Calu3 (cell line): ENCODE measurements around the gene RAB7B. TPM values are rescaled to one million over a fixed set of nuclear protein-coding genes. Genes with fewer than 3 reads are reported as not detected.

Experiments
- BruUV-seq: library from RNA; stranded (reverse); fragments of 400-500 nt; replicated peaks from 2 replicates; lab custom pipeline; 2021; lab: Mats Ljungman, UMichigan
- CTCF ChIA-PET: fragments of 300-600 bp; sonication (Branson Sonifier 250); formaldehyde crosslinking; loops from one replicate; lab custom pipeline; 2022; ENCODE audit warnings: antibody characterized with exemption; lab: Charles Lee
- DNase-seq: peaks from one replicate; pipeline ENCODE4 v3.0.0; 2022
- H3K27ac Mint-ChIP-seq: one replicate; pipeline ENCODE4 v1.8.0; 2022; ENCODE audit warnings: mixed read lengths; ENCODE audit not compliant: unreplicated experiment
- H3K27me3 Mint-ChIP-seq: one replicate; pipeline ENCODE4 v1.8.0; 2022; ENCODE audit warnings: mixed read lengths; ENCODE audit not compliant: unreplicated experiment
- H3K36me3 Mint-ChIP-seq: one replicate; pipeline ENCODE4 v1.8.0; 2022; ENCODE audit warnings: mild to moderate bottlenecking, moderate library complexity, mixed read lengths; ENCODE audit not compliant: insufficient read depth, unreplicated experiment
- H3K4me1 Mint-ChIP-seq: one replicate; pipeline ENCODE4 v1.8.0; 2022; ENCODE audit warnings: mild to moderate bottlenecking, low read depth, mixed read lengths; ENCODE audit not compliant: unreplicated experiment
- H3K4me3 Mint-ChIP-seq: one replicate; pipeline ENCODE4 v1.8.0; 2022; ENCODE audit warnings: mild to moderate bottlenecking, low read depth, moderate library complexity, mixed read lengths; ENCODE audit not compliant: unreplicated experiment
- H3K9me3 Mint-ChIP-seq: one replicate; pipeline ENCODE4 v1.8.0; 2022; ENCODE audit warnings: low read depth, mixed read lengths; ENCODE audit not compliant: unreplicated experiment
- intact Hi-C: fragments of 100-400 bp; cut with micrococcal nuclease; formaldehyde crosslinking; loops from one replicate; pipeline ENCODE4 v1.10.0; 2022; ENCODE audit not compliant: unreplicated experiment
- total RNA-seq: library from RNA; stranded (reverse); gene quantifications from 2 replicates; pipeline ENCODE4 v1.2.3, GENCODE V29; 2022
- TF ChIP-seq, protein P1 (sequence below): fragments of 200-600 bp; IDR thresholded peaks from one replicate; pipeline ENCODE4 v1.8.0; 2022; ENCODE audit warnings: antibody characterized with exemption; ENCODE audit not compliant: unreplicated experiment

The RAB7B gene
- total RNA-seq, 1 experiment from 2014 or later, result 1.1 TPM

DNA sequence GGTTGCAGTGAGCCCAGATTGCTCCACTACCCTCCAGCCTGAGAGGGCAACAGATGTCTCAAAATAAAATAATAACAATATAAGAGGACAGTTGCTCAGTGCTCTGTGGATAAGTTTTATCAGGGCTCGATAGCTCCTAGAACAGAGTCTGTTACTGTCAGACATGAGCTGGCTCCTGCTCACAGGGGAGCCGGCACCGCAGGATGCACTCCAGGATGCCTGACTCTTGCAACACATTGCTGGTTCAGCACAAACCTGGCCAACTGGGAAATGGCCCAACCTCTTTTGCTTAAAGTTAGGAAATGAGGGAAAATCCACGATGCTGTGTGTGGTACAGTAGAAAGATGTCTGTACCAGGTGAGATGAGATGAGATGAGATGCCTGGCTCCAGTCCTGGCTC, 26.3 kb upstream of the RAB7B start:
- H3K4me3 Mint-ChIP-seq, result no peak overlapping the region
- no peaks in the 10 kb centered on the region for H3K27me3 Mint-ChIP-seq
- intact Hi-C loops, result no loop called here
- H3K9me3 Mint-ChIP-seq, result peaks cover 4% of the 10 kb centered on the region
- H3K4me1 Mint-ChIP-seq, result peaks cover 68% of the 10 kb centered on the region
- CTCF ChIA-PET, result interaction anchor here (1.9 to 2.9 kb wide), 3 partner anchors 8 to 26 kb away, joined by 6 to 19 read pairs (median 11); partner anchors contain the start of gene CTSE
- TF ChIP-seq, protein P1, sequence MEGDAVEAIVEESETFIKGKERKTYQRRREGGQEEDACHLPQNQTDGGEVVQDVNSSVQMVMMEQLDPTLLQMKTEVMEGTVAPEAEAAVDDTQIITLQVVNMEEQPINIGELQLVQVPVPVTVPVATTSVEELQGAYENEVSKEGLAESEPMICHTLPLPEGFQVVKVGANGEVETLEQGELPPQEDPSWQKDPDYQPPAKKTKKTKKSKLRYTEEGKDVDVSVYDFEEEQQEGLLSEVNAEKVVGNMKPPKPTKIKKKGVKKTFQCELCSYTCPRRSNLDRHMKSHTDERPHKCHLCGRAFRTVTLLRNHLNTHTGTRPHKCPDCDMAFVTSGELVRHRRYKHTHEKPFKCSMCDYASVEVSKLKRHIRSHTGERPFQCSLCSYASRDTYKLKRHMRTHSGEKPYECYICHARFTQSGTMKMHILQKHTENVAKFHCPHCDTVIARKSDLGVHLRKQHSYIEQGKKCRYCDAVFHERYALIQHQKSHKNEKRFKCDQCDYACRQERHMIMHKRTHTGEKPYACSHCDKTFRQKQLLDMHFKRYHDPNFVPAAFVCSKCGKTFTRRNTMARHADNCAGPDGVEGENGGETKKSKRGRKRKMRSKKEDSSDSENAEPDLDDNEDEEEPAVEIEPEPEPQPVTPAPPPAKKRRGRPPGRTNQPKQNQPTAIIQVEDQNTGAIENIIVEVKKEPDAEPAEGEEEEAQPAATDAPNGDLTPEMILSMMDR, result no peak
- no peak for DNase-seq
- H3K27ac Mint-ChIP-seq, result no peak overlapping the region
- no peaks in the 10 kb centered on the region for H3K36me3 Mint-ChIP-seq
- BruUV-seq, result no TSS peak

DNA sequence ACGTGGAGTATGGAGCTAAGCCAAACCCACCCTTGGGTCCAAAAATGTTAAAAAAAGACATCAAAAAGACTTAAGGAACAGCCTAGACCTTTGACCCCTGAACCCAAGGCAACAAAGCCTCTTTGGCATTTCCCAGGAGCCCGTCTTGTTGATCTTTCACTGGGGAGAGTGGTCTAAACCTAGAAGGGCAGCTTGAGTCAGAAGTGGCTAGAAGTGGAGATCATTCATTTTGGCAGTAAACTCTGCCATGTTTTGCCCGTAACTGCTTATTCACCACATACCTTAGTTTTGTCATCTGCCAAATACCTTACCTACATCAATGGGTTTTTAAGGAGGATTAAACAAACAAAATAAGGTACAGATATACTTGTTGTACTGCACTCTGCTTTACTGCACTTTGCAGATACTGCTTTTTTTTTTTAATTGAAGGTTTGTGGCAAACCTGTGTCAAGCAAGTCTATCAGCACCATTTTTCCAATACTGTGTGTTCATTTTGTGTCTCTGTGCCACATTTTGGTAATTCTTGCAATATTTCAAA, 22.2 kb upstream of the RAB7B start:
- Mint-ChIP-seq H3K4me3 (no peak overlapping the region), H3K9me3 (peaks cover 4% of the 10 kb centered on the region), H3K27me3 (no peaks in the 10 kb centered on the region), H3K36me3 (peaks cover 38% of the 10 kb centered on the region), H3K27ac (peak overlapping the region; percentile 45), H3K4me1 (peaks cover 69% of the 10 kb centered on the region)
- DNase-seq, result no peak
- TF ChIP-seq, protein P1, result no peak
- intact Hi-C loops, result no loop called here
- no TSS peak for BruUV-seq
- CTCF ChIA-PET, result no interaction called here

DNA sequence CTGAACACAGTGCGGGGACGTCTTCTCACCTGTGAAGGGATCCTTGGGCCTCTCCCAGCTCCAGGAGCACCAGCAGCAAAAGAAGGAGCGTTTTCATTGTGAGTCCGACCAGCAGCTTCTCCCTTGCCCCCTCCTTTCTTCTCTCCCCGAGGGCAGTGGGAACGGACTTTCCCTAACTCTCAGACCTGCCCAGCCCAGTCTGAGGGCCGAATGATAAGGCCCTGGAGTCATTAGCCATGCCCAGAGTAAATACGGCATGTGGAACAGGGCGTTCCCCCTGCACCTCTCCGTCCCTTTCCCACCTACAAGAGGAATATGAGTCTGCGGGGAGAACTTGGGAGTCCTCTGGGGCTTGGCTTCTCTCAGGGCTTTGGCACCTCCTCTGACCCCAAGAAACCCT, 20.5 kb upstream of the RAB7B start, which contains the start of gene CTSE:
TSS of gene CTSE (minus strand) at position 201 of the 400 bp plus-strand sequence. CDS start at position 97, 104 bp downstream.
- H3K27ac Mint-ChIP-seq, result peak within 1 kb of the TSS; percentile 91
- no TSS peak for BruUV-seq
- peak within 1 kb of the TSS; percentile 68 for H3K4me3 Mint-ChIP-seq
- intact Hi-C loops, result loop anchor here (5.0 kb wide), 2 partner anchors 34 to 41 kb away; no protein-coding TSS in a partner anchor
- TF ChIP-seq, protein P1, result no peak
- peaks cover 4% of the 10 kb centered on the region for H3K9me3 Mint-ChIP-seq
- CTCF ChIA-PET, result interaction anchor here (0.6 to 3.9 kb wide), 6 partner anchors 7 to 77 kb away, joined by 3 to 11 read pairs (median 4); no protein-coding TSS in a partner anchor
- peaks cover 64% of the 10 kb centered on the region for H3K4me1 Mint-ChIP-seq
- H3K27me3 Mint-ChIP-seq, result no peaks in the 10 kb centered on the region
- H3K36me3 Mint-ChIP-seq, result peaks cover 43% of the 10 kb centered on the region
- DNase-seq, result peak; percentile 65

DNA sequence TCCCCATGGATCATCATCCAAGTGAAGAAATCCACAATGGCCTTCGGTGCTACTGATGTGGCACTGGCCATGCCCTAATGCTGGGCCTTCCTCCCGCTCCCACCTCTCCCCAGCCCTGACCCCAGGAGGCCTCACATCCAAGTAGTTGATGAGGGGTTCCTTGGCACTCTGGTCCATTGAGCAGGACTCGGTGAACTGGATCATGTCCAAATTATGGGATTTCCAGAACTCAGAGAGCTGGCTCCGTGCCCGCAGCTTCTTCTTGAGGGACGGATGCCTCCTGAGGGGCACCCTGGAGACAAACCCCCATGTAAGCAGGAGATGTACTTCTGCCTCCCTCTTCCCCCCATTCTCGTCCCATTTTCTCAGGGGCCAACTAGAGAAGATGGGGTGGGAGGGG, 19.6 kb upstream of the RAB7B start:
- Mint-ChIP-seq H3K4me1 (peaks cover 67% of the 10 kb centered on the region), H3K36me3 (peaks cover 45% of the 10 kb centered on the region), H3K27me3 (no peaks in the 10 kb centered on the region), H3K9me3 (peaks cover 4% of the 10 kb centered on the region), H3K4me3 (peak overlapping the region; percentile 68), H3K27ac (peak overlapping the region; percentile 91)
- intact Hi-C loops, result loop anchor here (5.0 kb wide), 2 partner anchors 35 to 40 kb away; no protein-coding TSS in a partner anchor
- CTCF ChIA-PET, result interaction anchor here (1.0 to 3.9 kb wide), 7 partner anchors 8 to 545 kb away, joined by 3 to 11 read pairs (median 8); no protein-coding TSS in a partner anchor
- DNase-seq, result no peak
- TF ChIP-seq, protein P1, result no peak
- no TSS peak for BruUV-seq
